MCF 10A (cell line): ENCODE measurements around the gene GRK3. TPM values are rescaled to one million over a fixed set of nuclear protein-coding genes. Genes with fewer than 3 reads are reported as not detected.

Experiments used
- BruUV-seq: library from RNA; stranded (reverse); fragments of 400-500 nt; replicated peaks from 2 replicates; lab custom pipeline; 2021; lab: Mats Ljungman, UMichigan
- CTCF ChIA-PET: fragments of 300-600 bp; sonication (Branson Sonifier 250); formaldehyde crosslinking; extraction: SDS; loops from one replicate; lab custom pipeline; 2021; ENCODE audit warnings: antibody characterized with exemption, inconsistent platforms; lab: Yijun Ruan, JAX
- POLR2A ChIA-PET: fragments of 300-600, 350-650 bp; sonication (Branson Sonifier 250); formaldehyde crosslinking; extraction: SDS; loops from one replicate; lab custom pipeline; 2020; ENCODE audit warnings: antibody characterized with exemption, inconsistent platforms; lab: Yijun Ruan, JAX
- DNase-seq: peaks from one replicate; pipeline ENCODE4 v3.0.0-alpha.2; 2018; ENCODE audit not compliant: unreplicated experiment
- H3K27ac Mint-ChIP-seq: one replicate; pipeline ENCODE4 v1.8.0; 2022; ENCODE audit warnings: mild to moderate bottlenecking, low read depth, mixed read lengths; ENCODE audit not compliant: unreplicated experiment
- H3K27me3 Mint-ChIP-seq: one replicate; pipeline ENCODE4 v1.8.0; 2022; ENCODE audit warnings: mixed read lengths; ENCODE audit not compliant: insufficient read depth, unreplicated experiment
- H3K36me3 Mint-ChIP-seq: one replicate; pipeline ENCODE4 v1.8.0; 2022; ENCODE audit warnings: mild to moderate bottlenecking, moderate library complexity, mixed read lengths; ENCODE audit not compliant: insufficient read depth, unreplicated experiment
- H3K4me1 Mint-ChIP-seq: one replicate; pipeline ENCODE4 v1.8.0; 2022; ENCODE audit warnings: mixed read lengths; ENCODE audit not compliant: insufficient read depth, unreplicated experiment
- H3K4me3 Mint-ChIP-seq: one replicate; pipeline ENCODE4 v1.8.0; 2022; ENCODE audit warnings: mild to moderate bottlenecking, moderate library complexity, mixed read lengths; ENCODE audit not compliant: unreplicated experiment
- H3K9me3 Mint-ChIP-seq: one replicate; pipeline ENCODE4 v1.8.0; 2022; ENCODE audit warnings: mixed read lengths; ENCODE audit not compliant: unreplicated experiment
- CTCF ChIP-seq: fragments of 200-600 bp; IDR thresholded peaks from one replicate; pipeline ENCODE4 v1.8.0; 2022; ENCODE audit warnings: antibody characterized with exemption, mild to moderate bottlenecking; ENCODE audit not compliant: unreplicated experiment
- intact Hi-C: fragments of 100-400 bp; cut with micrococcal nuclease; formaldehyde crosslinking; loops from 2 replicates; pipeline ENCODE4 v1.14.1; 2022
- total RNA-seq: library from RNA; stranded (reverse); gene quantifications from 2 replicates; pipeline ENCODE4 v1.2.3, GENCODE V29; 2022

The GRK3 gene
- total RNA-seq, 1 experiment from 2014 or later = 7.9 TPM

GRCh38 chr22:25682109-25682508, 117.6 kb downstream of the GRK3 start:
- Mint-ChIP-seq H3K36me3 (no peaks in the 10 kb centered on the region), H3K4me1 (no peaks in the 10 kb centered on the region), H3K4me3 (no peak overlapping the region), H3K27ac (no peak overlapping the region), H3K27me3 (no peaks in the 10 kb centered on the region), H3K9me3 (no peaks in the 10 kb centered on the region)
- CTCF ChIA-PET = interaction anchor here (0.6 to 1.2 kb wide), 3 partner anchors 9 to 305 kb away, joined by 3 to 5 read pairs (median 3); no protein-coding TSS in a partner anchor
- intact Hi-C loops = no loop called here
- BruUV-seq = no TSS peak
- DNase-seq = no peak
- POLR2A ChIA-PET = interaction anchor here (1.4 kb wide), 1 partner anchor 119 kb away, joined by 3 read pairs; no protein-coding TSS in a partner anchor
- TF ChIP-seq CTCF = no peak

GRCh38 chr22:25688627-25689026, 124.2 kb downstream of the GRK3 start:
- H3K36me3 Mint-ChIP-seq = no peaks in the 10 kb centered on the region
- no peaks in the 10 kb centered on the region for H3K27me3 Mint-ChIP-seq
- DNase-seq = no peak
- H3K4me3 Mint-ChIP-seq = no peak overlapping the region
- CTCF ChIA-PET = interaction anchor here (0.6 to 1.5 kb wide), 3 partner anchors 18 to 538 kb away, joined by 3 to 5 read pairs (median 5); no protein-coding TSS in a partner anchor
- H3K9me3 Mint-ChIP-seq = no peaks in the 10 kb centered on the region
- no peak overlapping the region for H3K27ac Mint-ChIP-seq
- POLR2A ChIA-PET = no interaction called here
- TF ChIP-seq CTCF = no peak
- BruUV-seq = no TSS peak
- intact Hi-C loops = no loop called here
- H3K4me1 Mint-ChIP-seq = no peaks in the 10 kb centered on the region

- POLR2A ChIA-PET = no interaction called here
- intact Hi-C loops = no loop called here
- peaks cover 4% of the 10 kb centered on the region for H3K36me3 Mint-ChIP-seq
Measured at GRCh38 chr22:25689631-25690030, 125.2 kb downstream of the GRK3 start.

GRCh38 chr22:25690798-25691197, 126.3 kb downstream of the GRK3 start:
- intact Hi-C loops = no loop called here
- ChIA-PET POLR2A (no interaction called here), CTCF (interaction anchor here (0.7 to 1.4 kb wide), 2 partner anchors 9 to 35 kb away, joined by 3 to 4 read pairs; no protein-coding TSS in a partner anchor)
- Mint-ChIP-seq H3K27me3 (no peaks in the 10 kb centered on the region), H3K9me3 (no peaks in the 10 kb centered on the region), H3K4me1 (no peaks in the 10 kb centered on the region), H3K27ac (no peak overlapping the region), H3K36me3 (peaks cover 16% of the 10 kb centered on the region), H3K4me3 (no peak overlapping the region)
- DNase-seq = no peak
- TF ChIP-seq CTCF = no peak
- BruUV-seq = no TSS peak

More at GRCh38 chr22:25689631-25690030, 125.2 kb downstream of the GRK3 start:
- Mint-ChIP-seq H3K27me3 (no peaks in the 10 kb centered on the region), H3K27ac (no peak overlapping the region), H3K4me1 (no peaks in the 10 kb centered on the region), H3K4me3 (no peak overlapping the region), H3K9me3 (no peaks in the 10 kb centered on the region)
- CTCF ChIA-PET = interaction anchor here (0.9 to 1.5 kb wide), 3 partner anchors 104 to 227 kb away, joined by 3 to 5 read pairs (median 4); no protein-coding TSS in a partner anchor
- DNase-seq = no peak
- no peak for TF ChIP-seq CTCF
- no TSS peak for BruUV-seq
